Neural progenitor cell (in vitro differentiated cells): ENCODE measurements around the gene FSTL1. TPM values are rescaled to one million over a fixed set of nuclear protein-coding genes. Genes with fewer than 3 reads are reported as not detected.

Experiments
- DNase-seq: peaks from one replicate; pipeline ENCODE4 v3.0.0-alpha.2; 2016; ENCODE audit warnings: low spot score
- H2AFZ ChIP-seq: fragments of 200-600 bp; sonication (generic); replicated peaks from 2 replicates; pipeline ENCODE4 v1.6.1; 2016; ENCODE audit warnings: antibody characterized with exemption
- H3F3A ChIP-seq: fragments of 200-600 bp; sonication (generic); 2 replicates; pipeline ENCODE4 v1.6.1; 2016; ENCODE audit warnings: antibody characterized with exemption, low read depth
- H3K27ac ChIP-seq: fragments of 200-600 bp; sonication (generic); 2 replicates; pipeline ENCODE4 v1.5.1; 2016; ENCODE audit warnings: mild to moderate bottlenecking
- H3K27me3 ChIP-seq: fragments of 200-600 bp; sonication (generic); 2 replicates; pipeline ENCODE4 v1.6.1; 2016; ENCODE audit warnings: mild to moderate bottlenecking, moderate library complexity
- H3K36me3 ChIP-seq: fragments of 200-600 bp; sonication (generic); 2 replicates; pipeline ENCODE4 v1.5.1; 2016
- H3K4me1 ChIP-seq: fragments of 200-600 bp; sonication (generic); 2 replicates; pipeline ENCODE4 v1.6.1; 2016; ENCODE audit warnings: mixed run types
- H3K4me2 ChIP-seq: fragments of 200-600 bp; sonication (generic); 2 replicates; pipeline ENCODE4 v1.6.1; 2016
- H3K4me3 ChIP-seq: fragments of 200-600 bp; sonication (generic); 2 replicates; pipeline ENCODE4 v1.5.1; 2016
- H3K79me2 ChIP-seq: fragments of 200-600 bp; sonication (generic); 2 replicates; pipeline ENCODE4 v1.6.1; 2016; ENCODE audit warnings: low read depth
- H3K9ac ChIP-seq: fragments of 200-600 bp; sonication (generic); 2 replicates; pipeline ENCODE4 v1.6.1; 2016
- H3K9me3 ChIP-seq: fragments of 200-600 bp; sonication (generic); 2 replicates; pipeline ENCODE4 v1.5.1; 2016; ENCODE audit warnings: low read depth
- H4K20me1 ChIP-seq: fragments of 200-600 bp; sonication (generic); 2 replicates; pipeline ENCODE4 v1.6.1; 2016; ENCODE audit warnings: low read depth
- H3K27ac Mint-ChIP-seq: 3 replicates; pipeline ENCODE4 v1.8.0; 2021; ENCODE audit warnings: mixed read lengths
- H3K27me3 Mint-ChIP-seq: 2 replicates; pipeline ENCODE4 v1.8.0; 2022; ENCODE audit warnings: low read depth, mild to moderate bottlenecking, inconsistent platforms, moderate library complexity, mixed read lengths; ENCODE audit not compliant: insufficient read depth
- H3K36me3 Mint-ChIP-seq: 3 replicates; pipeline ENCODE4 v1.8.0; 2021; ENCODE audit warnings: mixed read lengths
- H3K4me1 Mint-ChIP-seq: 3 replicates; pipeline ENCODE4 v1.8.0; 2021; ENCODE audit warnings: mixed read lengths
- H3K4me3 Mint-ChIP-seq: 3 replicates; pipeline ENCODE4 v1.8.0; 2021; ENCODE audit warnings: mild to moderate bottlenecking, moderate library complexity, mixed read lengths
- H3K9me3 Mint-ChIP-seq: 3 replicates; pipeline ENCODE4 v1.8.0; 2020; ENCODE audit warnings: mixed read lengths
- CTCF ChIP-seq: fragments of 200-600 bp; sonication (generic); IDR thresholded peaks from 2 replicates; pipeline ENCODE4 v1.5.1; 2017; ENCODE audit warnings: antibody characterized with exemption, mild to moderate bottlenecking
- EZH2 ChIP-seq: fragments of 200-600 bp; sonication (generic); IDR thresholded peaks from 2 replicates; pipeline ENCODE4 v1.6.1; 2017; ENCODE audit warnings: antibody characterized with exemption, mild to moderate bottlenecking, moderate library complexity
- EZH2phosphoT487 ChIP-seq: fragments of 200-600 bp; sonication (generic); IDR thresholded peaks from 2 replicates; pipeline ENCODE4 v1.6.1; 2017; ENCODE audit warnings: antibody characterized with exemption
- total RNA-seq: library from RNA; depleted of rRNA; stranded (reverse); fragments of >200 nt; gene quantifications from 2 replicates; pipeline ENCODE4 v1.2.3, GENCODE V29; 2015; ENCODE audit warnings: low replicate concordance

Gene FSTL1
- total RNA-seq, 1 donor from 2014 or later, result 327 TPM

- Histone ChIP-seq H3K27ac (no peak overlapping the region), H3F3A (no peaks in the 10 kb centered on the region), H3K9ac (no peak overlapping the region), H3K4me1 (peaks cover 8% of the 10 kb centered on the region), H2AFZ (no peak overlapping the region), H3K9me3 (no peaks in the 10 kb centered on the region), H4K20me1 (no peaks in the 10 kb centered on the region), H3K4me3 (no peak overlapping the region), H3K36me3 (no peaks in the 10 kb centered on the region), H3K27me3 (no peaks in the 10 kb centered on the region), H3K79me2 (no peaks in the 10 kb centered on the region), H3K4me2 (no peak overlapping the region)
- no peak for DNase-seq
- Mint-ChIP-seq H3K4me3 (no peak overlapping the region), H3K27me3 (peaks cover 4% of the 10 kb centered on the region), H3K36me3 (no peaks in the 10 kb centered on the region), H3K27ac (no peak overlapping the region), H3K4me1 (peaks cover 23% of the 10 kb centered on the region), H3K9me3 (no peaks in the 10 kb centered on the region)
- TF ChIP-seq EZH2phosphoT487 (no peak), EZH2 (no peak), CTCF (no peak)
These were observed 8.4 kb upstream of the FSTL1 start for GRCh38 chr3:120459196-120459595.

- TF ChIP-seq EZH2phosphoT487 (no peak), CTCF (no peak), EZH2 (no peak)
- Mint-ChIP-seq H3K27ac (no peak overlapping the region), H3K9me3 (peaks cover 3% of the 10 kb centered on the region), H3K4me1 (peaks cover 26% of the 10 kb centered on the region), H3K36me3 (no peaks in the 10 kb centered on the region), H3K27me3 (peaks cover 3% of the 10 kb centered on the region), H3K4me3 (no peak overlapping the region)
- H3K9me3 ChIP-seq, result no peaks in the 10 kb centered on the region
- H3F3A ChIP-seq, result no peaks in the 10 kb centered on the region
- no peak for DNase-seq
- no peak overlapping the region for H3K9ac ChIP-seq
- H3K27me3 ChIP-seq, result no peaks in the 10 kb centered on the region
- no peak overlapping the region for H2AFZ ChIP-seq
- no peaks in the 10 kb centered on the region for H3K79me2 ChIP-seq
- no peak overlapping the region for H3K4me3 ChIP-seq
- H3K4me2 ChIP-seq, result no peak overlapping the region
- H3K4me1 ChIP-seq, result peaks cover 8% of the 10 kb centered on the region
- H3K36me3 ChIP-seq, result no peaks in the 10 kb centered on the region
- H3K27ac ChIP-seq, result no peak overlapping the region
- H4K20me1 ChIP-seq, result no peaks in the 10 kb centered on the region
These were observed 7.0 kb upstream of the FSTL1 start for GRCh38 chr3:120457827-120458226.

DNA sequence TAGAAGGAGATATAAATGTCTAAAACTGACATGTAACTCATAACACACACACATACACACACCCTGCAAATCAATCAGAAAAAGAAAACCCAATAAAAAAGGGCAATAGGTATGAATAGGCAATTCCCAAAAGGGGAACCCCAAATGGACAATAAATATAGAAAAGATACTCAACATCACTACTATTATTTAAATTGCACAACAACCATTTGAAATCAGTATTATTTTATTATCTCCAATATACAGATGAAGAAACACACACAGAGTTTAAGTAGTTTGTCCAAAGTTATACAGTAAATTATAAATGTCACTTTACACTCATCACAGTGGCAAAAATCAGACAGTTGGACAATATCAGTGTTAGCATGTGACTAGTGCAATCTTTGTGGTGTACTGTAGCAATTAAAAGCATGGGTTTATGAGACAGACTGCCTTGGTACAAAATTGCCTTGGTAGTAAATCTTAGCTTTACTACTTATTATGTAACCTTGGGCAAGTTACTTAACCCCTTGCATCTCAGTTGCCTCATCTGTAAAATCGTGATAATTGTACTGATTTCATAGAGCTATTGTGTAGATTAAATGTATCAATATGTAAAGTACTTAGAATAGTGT is 3.4 kb upstream of the FSTL1 start:
- no peaks in the 10 kb centered on the region for H3K9me3 ChIP-seq
- no peaks in the 10 kb centered on the region for H3K36me3 ChIP-seq
- peaks cover 15% of the 10 kb centered on the region for H3F3A ChIP-seq
- DNase-seq, result no peak
- Mint-ChIP-seq H3K27ac (no peak overlapping the region), H3K4me3 (no peak overlapping the region), H3K27me3 (peaks cover 4% of the 10 kb centered on the region), H3K9me3 (peaks cover 3% of the 10 kb centered on the region), H3K36me3 (peaks cover 1% of the 10 kb centered on the region), H3K4me1 (peaks cover 22% of the 10 kb centered on the region)
- peaks cover 12% of the 10 kb centered on the region for H3K79me2 ChIP-seq
- no peaks in the 10 kb centered on the region for H3K27me3 ChIP-seq
- H4K20me1 ChIP-seq, result peaks cover 6% of the 10 kb centered on the region
- H3K4me2 ChIP-seq, result no peak overlapping the region
- no peak overlapping the region for H3K4me3 ChIP-seq
- H3K9ac ChIP-seq, result no peak overlapping the region
- peaks cover 9% of the 10 kb centered on the region for H3K4me1 ChIP-seq
- TF ChIP-seq EZH2 (no peak), CTCF (no peak), EZH2phosphoT487 (no peak)
- no peak overlapping the region for H2AFZ ChIP-seq
- no peak overlapping the region for H3K27ac ChIP-seq
